B cell (primary cell): ENCODE measurements around the gene ARMC10. TPM values are rescaled to one million over a fixed set of nuclear protein-coding genes. Genes with fewer than 3 reads are reported as not detected.
"Not testable (repeated sequence)": the region's sequence is repeated elsewhere in the genome, so short reads cannot be mapped to it uniquely, and the experiment has no call there.

Source experiments
- ATAC-seq: fragments of 200-7000 bp; cut with Tn5 transposase; one replicate; pipeline ENCODE4 v1.10.0; 2021; ENCODE audit warnings: low read depth, mild to moderate bottlenecking, moderate number of reproducible peaks, moderate library complexity
- CTCF ChIA-PET: fragments of 350-600 bp; sonication (Branson Sonifier 250); formaldehyde crosslinking; loops from one replicate; lab custom pipeline; 2021; ENCODE audit warnings: antibody characterized with exemption, inconsistent platforms; lab: Charles Lee
- POLR2A ChIA-PET: fragments of 350-600 bp; sonication (Branson Sonifier 250); formaldehyde crosslinking; loops from one replicate; lab custom pipeline; 2021; ENCODE audit warnings: antibody characterized with exemption; lab: Charles Lee
- DNase-seq: peaks from one replicate; pipeline ENCODE4 v3.0.0; 2013
- H2AFZ ChIP-seq: 2 replicates; pipeline ENCODE4 v1.6.1; 2012; ENCODE audit warnings: mild to moderate bottlenecking, low read depth, low read length; ENCODE audit not compliant: insufficient read depth, poor library complexity, severe bottlenecking
- H3K27ac ChIP-seq, 2 donors: 1 replicate in 1 of 2; 2 replicates in 1 of 2; pipeline ENCODE4 v1.5.1; 2012 to 2013; ENCODE audit warnings: low read length in 2 of 2, mild to moderate bottlenecking in 2 of 2, moderate library complexity in 1 of 2
- H3K27me3 ChIP-seq, 4 experiments: fragments of 200-600 bp in 1 of 4; sonication (generic) in 1 of 4; replicated peaks in 1 of 4; 1 replicate in 2 of 4; 2 replicates in 2 of 4; pipeline versions ENCODE4 v1.6.1 to v1.7.0; 2013 to 2016; ENCODE audit warnings: low read length in 3 of 4, mild to moderate bottlenecking in 2 of 4, mixed read lengths in 1 of 4, moderate library complexity in 1 of 4; ENCODE audit not compliant: insufficient read depth in 4 of 4, control insufficient read depth in 3 of 4; ENCODE audit errors: control extremely low read depth in 1 of 4
- H3K36me3 ChIP-seq, 2 experiments: replicated peaks in 1 of 2; 1 replicate in 1 of 2; 2 replicates in 1 of 2; pipeline versions ENCODE4 v1.6.1 to v1.7.1; 2013; ENCODE audit warnings: low read length in 1 of 2; ENCODE audit not compliant: insufficient read depth in 2 of 2, control insufficient read depth in 1 of 2; ENCODE audit errors: control extremely low read depth in 1 of 2, extremely low read depth in 1 of 2
- H3K4me1 ChIP-seq, 2 donors: fragments of 200-600 bp in 1 of 2; sonication (generic) in 1 of 2; 1 replicate in 1 of 2; 2 replicates in 1 of 2; pipeline versions ENCODE4 v1.5.1 to v1.6.1; 2013 to 2017; ENCODE audit warnings: low read length in 2 of 2; ENCODE audit not compliant: control insufficient read depth in 2 of 2, insufficient read depth in 2 of 2
- H3K4me2 ChIP-seq: replicated peaks from 2 replicates; pipeline ENCODE3; 2012; ENCODE audit warnings: mild to moderate bottlenecking, low read depth, low read length; ENCODE audit not compliant: poor library complexity, severe bottlenecking
- H3K4me3 ChIP-seq, 5 experiments: fragments of 200-600 bp in 1 of 5; sonication (generic) in 1 of 5; 1 replicate in 3 of 5; 2 replicates in 2 of 5; pipeline versions ENCODE4 v1.5.1 to v1.7.0; 2011 to 2016; ENCODE audit warnings: low read length in 4 of 5, mild to moderate bottlenecking in 4 of 5, low read depth in 2 of 5, control low read depth in 1 of 5, moderate library complexity in 1 of 5; ENCODE audit not compliant: insufficient read depth in 1 of 5; ENCODE audit errors: control extremely low read depth in 1 of 5, extremely low read depth in 1 of 5
- H3K79me2 ChIP-seq: fragments of 200-600 bp; sonication (generic); one replicate; pipeline ENCODE4 v1.6.0; 2016; ENCODE audit warnings: low read length; ENCODE audit not compliant: control insufficient read depth, insufficient read depth
- H3K9ac ChIP-seq: fragments of 200-600 bp; sonication (generic); 2 replicates; pipeline ENCODE4 v1.6.1; 2017; ENCODE audit warnings: mild to moderate bottlenecking, low read length, moderate library complexity
- H3K9me3 ChIP-seq, 3 donors: one replicate each; pipeline versions ENCODE4 v1.6.1 to v1.7.1; 2013; ENCODE audit warnings: low read length in 2 of 3; ENCODE audit not compliant: control insufficient read depth in 2 of 3, insufficient read depth in 1 of 3; ENCODE audit errors: control extremely low read depth in 1 of 3
- H4K20me1 ChIP-seq: 2 replicates; pipeline ENCODE4 v1.6.0; 2012; ENCODE audit warnings: mild to moderate bottlenecking, low read length; ENCODE audit not compliant: insufficient read depth, control insufficient read depth, poor library complexity, severe bottlenecking
- H3K27ac Mint-ChIP-seq: one replicate; pipeline ENCODE4 v1.8.0; 2021; ENCODE audit warnings: mixed read lengths
- H3K27me3 Mint-ChIP-seq: one replicate; pipeline ENCODE4 v1.8.0; 2021; ENCODE audit warnings: mixed read lengths
- H3K4me1 Mint-ChIP-seq: one replicate; pipeline ENCODE4 v1.8.0; 2021; ENCODE audit warnings: mixed read lengths
- H3K4me3 Mint-ChIP-seq: one replicate; pipeline ENCODE4 v1.8.0; 2021; ENCODE audit warnings: mixed read lengths
- H3K9me3 Mint-ChIP-seq: one replicate; pipeline ENCODE4 v1.8.0; 2022; ENCODE audit warnings: mixed read lengths; ENCODE audit not compliant: insufficient read depth
- CTCF ChIP-seq: fragments of 200-600 bp; IDR thresholded peaks from one replicate; pipeline ENCODE4 v1.8.0; 2022; ENCODE audit warnings: antibody characterized with exemption, mild to moderate bottlenecking
- EZH2 ChIP-seq: IDR thresholded peaks from 2 replicates; pipeline ENCODE4 v1.6.1; 2012; ENCODE audit warnings: borderline replicate concordance, low read depth, mild to moderate bottlenecking, moderate library complexity, low read length; ENCODE audit not compliant: insufficient read depth, poor library complexity, severe bottlenecking
- WGBS: methylation state at CpG from one replicate; pipeline ENCODE4 v1.1.5; 2013; ENCODE audit warnings: missing lambda C conversion rate; ENCODE audit not compliant: insufficient coverage; 5-methylcytosine and 5-hydroxymethylcytosine counted together
- intact Hi-C: fragments of 100-400 bp; cut with micrococcal nuclease; formaldehyde crosslinking; loops from one replicate; pipeline ENCODE4 v1.10.0; 2022
- polyA plus RNA-seq: library from polyadenylated mRNA; depleted of rRNA; stranded (reverse); fragments of >200 nt; gene quantifications from 2 replicates; pipeline ENCODE4 v1.2.3, GENCODE V29; 2012
- total RNA-seq, 2 donors: library from RNA; stranded (reverse); fragments of 120-200 nt in 1 of 2; gene quantifications; 1 replicate in 1 of 2; 2 replicates in 1 of 2; pipeline versions ENCODE4 v1.2.3 to v1.2.4, GENCODE V29; 2013 to 2022

Gene ARMC10
- total and polyA plus RNA-seq, 2 donors (not counting 1 experiment from before 2014, with no cell fraction given): 7.3 to 24.2 TPM

GRCh38 chr7:103048833-103049232 is 26.1 kb upstream of the ARMC10 start:
- Histone ChIP-seq H4K20me1 (no peaks in the 10 kb centered on the region), H3K27ac (no peak overlapping the region), H2AFZ (no peak overlapping the region), H3K9ac (no peak overlapping the region), H3K4me1 (no peaks in the 10 kb centered on the region), H3K36me3 (peaks cover 0 to 1% of the 10 kb centered on the region in 2 experiments), H3K4me3 (no peak overlapping the region), H3K4me2 (no peak overlapping the region), H3K27me3 (no peaks in the 10 kb centered on the region), H3K79me2 (no peaks in the 10 kb centered on the region), H3K9me3 (peaks cover 0 to 2% (median 0%) of the 10 kb centered on the region in 3 donors)
- no peak for TF ChIP-seq CTCF
- TF ChIP-seq EZH2: no peak
- no peaks in the 10 kb centered on the region for H3K27me3 Mint-ChIP-seq
- no peak overlapping the region for H3K27ac Mint-ChIP-seq
- CTCF ChIA-PET: interaction anchor here (1.8 kb wide), 1 partner anchor 13 kb away, joined by 11 read pairs; no protein-coding TSS in a partner anchor
- no peaks in the 10 kb centered on the region for H3K4me1 Mint-ChIP-seq
- DNase-seq: no peak
- H3K9me3 Mint-ChIP-seq: no peaks in the 10 kb centered on the region
- no peak for ATAC-seq
- no CpG with 5 or more reads among the region's 2 CpGs for WGBS
- no peak overlapping the region for H3K4me3 Mint-ChIP-seq
- POLR2A ChIA-PET: no interaction called here
- intact Hi-C loops: no loop called here

GRCh38 chr7:103051519-103051918 is 23.4 kb upstream of the ARMC10 start:
- Histone ChIP-seq H2AFZ (no peak overlapping the region), H3K4me3 (no peak overlapping the region), H3K9ac (no peak overlapping the region), H3K36me3 (no peaks in the 10 kb centered on the region), H3K27ac (no peak overlapping the region), H3K4me1 (no peaks in the 10 kb centered on the region), H3K4me2 (no peak overlapping the region), H3K9me3 (peaks cover 0 to 2% (median 0%) of the 10 kb centered on the region in 3 donors), H3K79me2 (no peaks in the 10 kb centered on the region), H3K27me3 (no peaks in the 10 kb centered on the region), H4K20me1 (no peaks in the 10 kb centered on the region)
- no peak for DNase-seq
- ATAC-seq: no peak
- H3K4me3 Mint-ChIP-seq: no peak overlapping the region
- CTCF ChIA-PET: interaction anchor here (0.6 to 1.1 kb wide), 3 partner anchors 9 to 15 kb away, joined by 3 to 5 read pairs (median 4); no protein-coding TSS in a partner anchor
- POLR2A ChIA-PET: no interaction called here
- no peaks in the 10 kb centered on the region for H3K27me3 Mint-ChIP-seq
- no peak overlapping the region for H3K27ac Mint-ChIP-seq
- TF ChIP-seq EZH2: no peak
- TF ChIP-seq CTCF: no peak
- intact Hi-C loops: no loop called here
- 94% methylated on average over 5 of the region's 6 CpGs for WGBS
- H3K4me1 Mint-ChIP-seq: no peaks in the 10 kb centered on the region
- no peaks in the 10 kb centered on the region for H3K9me3 Mint-ChIP-seq

- H3K79me2 ChIP-seq, H4K20me1 ChIP-seq, H3K9me3 Mint-ChIP-seq, DNase-seq, H3K27me3 Mint-ChIP-seq, H3K4me2 ChIP-seq, ATAC-seq, POLR2A ChIA-PET, H3K27ac ChIP-seq, H3K4me1 Mint-ChIP-seq, intact Hi-C loops, H3K36me3 ChIP-seq, H3K9ac ChIP-seq, H3K9me3 ChIP-seq, H2AFZ ChIP-seq, H3K4me3 Mint-ChIP-seq, H3K27ac Mint-ChIP-seq, H3K27me3 ChIP-seq, H3K4me1 ChIP-seq, CTCF ChIA-PET, H3K4me3 ChIP-seq: not testable (repeated sequence)
- no CpG with 5 or more reads among the region's 1 CpG for WGBS
Observed at GRCh38 chr7:103056006-103056405, 18.9 kb upstream of the ARMC10 start.
